Fibroblast of the aortic adventitia (primary cell): ENCODE data around the gene FAM3A. TPM values are rescaled to one million over a fixed set of nuclear protein-coding genes. Genes with fewer than 3 reads are reported as not detected.

Source experiments
- DNase-seq: peaks from one replicate; pipeline ENCODE4 v3.0.0-alpha.2; 2010; ENCODE audit warnings: low read depth
- H3K4me3 ChIP-seq: 2 replicates; pipeline ENCODE4 v1.5.1; 2011; ENCODE audit warnings: low read depth, mild to moderate bottlenecking, control low read depth, low read length, moderate library complexity
- total RNA-seq: library from RNA; depleted of rRNA; stranded (reverse); fragments of >200 nt; gene quantifications from 2 replicates; pipeline ENCODE4 v1.2.3, GENCODE V29; 2012; ENCODE audit warnings: low replicate concordance
- TF ChIP-seq, protein P1 (sequence below): IDR thresholded peaks from 2 replicates; pipeline ENCODE4 v1.5.1; 2011; ENCODE audit warnings: mild to moderate bottlenecking, low read length, control low read depth, inconsistent platforms; ENCODE audit not compliant: insufficient read depth

The FAM3A gene
- total RNA-seq, 1 donor: 20.0 TPM

DNA sequence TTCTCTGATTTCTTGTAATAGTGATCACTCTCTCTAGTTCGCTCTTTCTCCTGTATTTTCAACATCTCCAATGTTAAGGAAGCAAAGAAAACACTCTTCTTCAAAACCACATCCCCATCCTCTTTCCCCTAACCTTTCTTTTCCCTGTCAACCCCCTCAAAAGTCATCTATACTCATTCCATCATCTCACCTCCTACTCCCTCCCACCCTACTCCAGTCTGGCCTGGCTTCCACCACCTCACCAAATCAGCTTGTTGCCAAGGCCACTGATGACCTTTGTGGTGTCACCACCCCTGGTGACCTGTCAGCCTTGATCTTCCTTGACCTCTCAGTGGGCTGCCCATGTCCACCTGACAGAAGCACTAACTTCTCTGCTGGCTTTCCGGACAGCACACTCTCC, 2.3 kb downstream of the FAM3A start:
- TF ChIP-seq, protein P1, sequence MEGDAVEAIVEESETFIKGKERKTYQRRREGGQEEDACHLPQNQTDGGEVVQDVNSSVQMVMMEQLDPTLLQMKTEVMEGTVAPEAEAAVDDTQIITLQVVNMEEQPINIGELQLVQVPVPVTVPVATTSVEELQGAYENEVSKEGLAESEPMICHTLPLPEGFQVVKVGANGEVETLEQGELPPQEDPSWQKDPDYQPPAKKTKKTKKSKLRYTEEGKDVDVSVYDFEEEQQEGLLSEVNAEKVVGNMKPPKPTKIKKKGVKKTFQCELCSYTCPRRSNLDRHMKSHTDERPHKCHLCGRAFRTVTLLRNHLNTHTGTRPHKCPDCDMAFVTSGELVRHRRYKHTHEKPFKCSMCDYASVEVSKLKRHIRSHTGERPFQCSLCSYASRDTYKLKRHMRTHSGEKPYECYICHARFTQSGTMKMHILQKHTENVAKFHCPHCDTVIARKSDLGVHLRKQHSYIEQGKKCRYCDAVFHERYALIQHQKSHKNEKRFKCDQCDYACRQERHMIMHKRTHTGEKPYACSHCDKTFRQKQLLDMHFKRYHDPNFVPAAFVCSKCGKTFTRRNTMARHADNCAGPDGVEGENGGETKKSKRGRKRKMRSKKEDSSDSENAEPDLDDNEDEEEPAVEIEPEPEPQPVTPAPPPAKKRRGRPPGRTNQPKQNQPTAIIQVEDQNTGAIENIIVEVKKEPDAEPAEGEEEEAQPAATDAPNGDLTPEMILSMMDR: no peak
- no peak for DNase-seq
- H3K4me3 ChIP-seq: no peak overlapping the region

DNA sequence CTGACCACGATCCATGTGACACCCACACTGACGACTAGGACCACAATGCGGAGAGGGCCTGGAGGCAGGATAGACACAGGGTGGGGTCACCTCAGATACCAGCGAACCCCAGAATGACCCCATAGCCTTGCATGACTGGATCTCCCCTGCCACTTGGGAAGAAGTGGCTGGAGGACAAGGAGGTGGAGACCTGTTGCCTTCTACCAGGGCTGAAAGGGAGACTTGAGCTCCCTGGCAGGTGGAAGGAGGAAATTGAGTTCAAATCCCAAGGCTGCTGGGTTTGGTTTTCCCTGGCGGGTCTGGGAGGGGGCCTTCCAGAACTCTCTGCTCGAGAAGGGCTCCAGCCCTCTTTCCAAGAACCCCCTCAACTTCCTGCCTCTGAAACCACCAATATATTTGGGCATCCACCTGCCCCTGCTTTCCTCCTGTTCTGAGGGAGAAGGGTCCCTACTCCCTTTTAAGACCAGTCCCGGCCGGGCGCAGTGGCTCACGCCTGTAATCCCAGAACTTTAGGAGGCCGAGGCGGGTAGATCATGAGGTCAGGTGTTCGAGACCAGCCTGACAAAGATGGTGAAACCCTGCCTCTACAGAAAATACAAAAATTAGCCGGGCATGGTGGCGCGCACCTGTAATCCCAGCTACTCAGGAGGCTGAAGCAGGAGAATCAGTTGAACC, 3.0 kb downstream of the FAM3A start:
- H3K4me3 ChIP-seq: no peak overlapping the region
- TF ChIP-seq, protein P1: no peak
- DNase-seq: no peak

DNA sequence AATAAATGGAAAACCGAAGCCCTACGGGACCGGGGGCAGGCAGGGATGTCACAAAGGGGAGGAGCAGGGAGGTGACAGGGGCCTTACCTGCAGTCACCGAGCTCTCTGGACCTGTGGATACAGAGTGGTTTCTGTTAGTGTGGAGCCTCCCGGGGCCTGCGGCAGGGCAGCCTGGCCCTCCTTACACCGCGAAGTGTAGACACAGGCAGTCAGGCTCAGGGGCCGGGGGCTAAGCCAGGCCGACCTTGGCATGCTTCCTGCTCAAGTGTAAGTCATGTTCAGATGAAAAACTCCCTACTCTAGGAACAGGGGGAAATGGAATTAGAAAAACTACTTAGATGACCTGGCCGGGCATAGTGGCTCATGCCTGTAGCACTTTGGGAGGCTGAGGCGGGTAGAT, 4.3 kb downstream of the FAM3A start:
- no peak overlapping the region for H3K4me3 ChIP-seq
- DNase-seq: no peak
- TF ChIP-seq, protein P1: no peak

DNA sequence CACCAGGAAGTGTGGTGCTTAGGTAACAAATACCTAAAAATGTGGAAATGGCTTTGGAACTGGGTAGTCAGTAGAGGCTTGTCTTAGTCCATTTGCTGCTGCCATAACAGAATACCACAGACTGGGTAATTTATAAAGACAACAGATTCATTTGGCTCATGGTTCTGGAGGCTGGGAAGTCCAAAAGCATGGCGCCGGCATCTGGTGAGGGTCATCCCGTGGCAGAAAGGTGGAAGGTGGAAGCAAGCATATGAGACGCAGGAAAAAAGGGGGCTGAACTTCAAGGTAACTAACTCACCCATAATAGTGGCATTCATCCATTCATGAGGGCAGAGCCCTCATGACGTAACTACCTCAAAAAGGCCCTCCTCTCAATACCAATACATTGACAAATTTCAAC, 6.6 kb downstream of the FAM3A start:
- DNase-seq: no peak
- no peak overlapping the region for H3K4me3 ChIP-seq
- TF ChIP-seq, protein P1: no peak

DNA sequence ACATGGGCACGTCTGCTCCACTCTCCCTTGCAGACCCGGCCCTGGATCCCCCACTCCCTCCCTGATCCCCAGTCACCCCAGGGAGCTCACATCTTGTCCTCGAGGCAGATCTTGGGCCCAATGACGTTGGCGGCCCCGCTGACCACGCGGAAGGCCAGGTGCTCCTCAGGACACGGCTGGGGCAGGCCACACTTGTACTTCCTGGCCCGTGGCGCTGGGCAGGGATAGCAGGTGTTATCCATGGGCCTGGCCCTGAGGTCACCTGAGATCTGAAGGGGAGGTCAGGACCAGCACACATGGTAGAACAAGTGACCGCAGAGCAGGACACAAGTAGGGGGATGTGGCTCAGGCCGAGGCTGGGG, 7.7 kb downstream of the FAM3A start:
- no peak overlapping the region for H3K4me3 ChIP-seq
- DNase-seq: no peak
- TF ChIP-seq, protein P1: no peak

DNA sequence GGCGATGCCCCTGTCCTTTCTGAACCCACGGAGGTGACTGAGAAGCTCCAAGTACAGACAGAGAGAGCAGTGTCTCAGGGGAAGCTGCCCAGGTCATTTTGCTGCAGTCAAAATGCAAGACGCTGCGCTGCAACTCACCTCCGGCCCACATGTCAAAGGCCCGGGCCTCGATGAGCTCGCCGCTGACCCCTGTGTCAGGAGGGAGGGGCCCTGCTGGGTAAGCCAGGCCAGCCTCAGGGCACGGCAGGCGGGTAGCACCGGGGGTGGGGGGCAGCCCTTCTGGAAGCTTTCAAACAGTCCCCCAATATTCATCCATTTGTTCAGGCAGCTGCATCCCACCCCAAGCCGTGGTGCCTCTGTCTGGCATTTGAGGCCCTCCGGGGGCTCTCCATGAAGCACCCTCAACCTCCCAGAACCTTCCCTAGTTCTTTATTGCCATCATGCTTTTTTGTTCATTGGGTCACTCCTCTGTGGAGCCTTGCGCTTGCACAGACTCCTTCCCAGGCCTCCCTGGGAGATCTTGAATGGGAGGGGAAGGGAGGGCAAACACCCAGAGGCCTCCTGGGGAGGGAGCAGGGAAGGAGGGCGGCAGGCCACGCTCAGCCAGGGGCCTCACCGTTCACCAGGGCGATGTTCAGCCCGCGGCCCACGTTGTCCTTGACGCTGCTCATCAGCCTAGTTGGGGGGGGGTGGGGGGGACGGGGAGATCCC, 8.2 kb downstream of the FAM3A start:
- no peak overlapping the region for H3K4me3 ChIP-seq
- TF ChIP-seq, protein P1: no peak
- DNase-seq: no peak
